HG03103 (cell line): ENCODE data around the gene EHD1.

Experiments used
- ATAC-seq: cut with Tn5 transposase; IDR thresholded peaks from one replicate; pipeline ENCODE4 v1.9.1; 2021; ENCODE audit warnings: low read depth; ENCODE audit not compliant: unreplicated experiment

EHD1 gene

GRCh38 chr11:64845129-64845775 lies 33.2 kb downstream of the EHD1 start:
- ATAC-seq, result no peak

GRCh38 chr11:64844330-64845128 lies 33.9 kb downstream of the EHD1 start, which contains the start of gene CDC42BPG:
Gene CDC42BPG (minus strand): TSS chr11:64844653. CDS start chr11:64844569, 84 bp downstream.
- ATAC-seq, result no peak

GRCh38 chr11:64843686-64844329 lies 34.6 kb downstream of the EHD1 start:
- no peak for ATAC-seq

DNA sequence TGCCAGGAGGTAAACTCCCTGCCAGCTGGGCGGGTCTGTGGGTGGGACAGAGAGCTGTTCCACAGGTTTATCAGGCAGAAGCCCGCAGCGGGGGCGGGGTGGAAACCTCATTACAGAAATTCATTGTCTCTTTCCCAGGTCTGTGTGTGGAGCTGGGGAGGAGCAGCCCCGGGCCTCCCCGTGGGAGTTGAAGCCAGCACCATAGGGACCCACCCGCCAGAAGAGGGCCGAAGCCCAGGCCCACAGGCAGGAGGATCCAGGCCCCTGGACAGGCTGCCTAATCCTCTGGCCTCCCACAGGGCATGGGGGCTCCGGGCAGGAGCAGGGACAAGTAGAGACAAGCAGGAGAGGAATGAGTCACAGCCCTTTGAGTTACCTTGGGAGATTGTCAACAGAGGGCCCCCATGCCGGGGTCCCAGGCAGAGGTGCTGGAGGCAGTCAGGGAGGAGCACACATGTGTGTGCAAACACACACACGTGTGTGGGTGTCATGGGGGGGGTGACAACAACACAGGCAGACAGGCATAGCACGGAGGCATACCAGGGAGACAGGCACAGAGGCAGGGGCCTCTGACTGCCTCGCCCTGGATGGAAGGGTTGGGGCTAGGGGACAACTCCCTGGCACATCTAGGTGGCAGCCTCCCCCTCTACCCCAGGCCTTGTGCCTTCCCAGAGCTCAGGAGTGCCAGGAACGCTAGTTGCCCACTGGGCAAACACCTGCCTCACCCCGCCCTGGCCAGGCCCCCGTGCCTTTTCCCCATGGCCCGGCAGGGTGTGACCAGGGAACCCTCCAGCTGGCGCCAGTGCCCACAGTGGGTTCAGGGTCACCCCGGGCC lies 35.4 kb downstream of the EHD1 start:
- no peak for ATAC-seq

GRCh38 chr11:64842366-64842759 lies 36.1 kb downstream of the EHD1 start:
- no peak for ATAC-seq

DNA sequence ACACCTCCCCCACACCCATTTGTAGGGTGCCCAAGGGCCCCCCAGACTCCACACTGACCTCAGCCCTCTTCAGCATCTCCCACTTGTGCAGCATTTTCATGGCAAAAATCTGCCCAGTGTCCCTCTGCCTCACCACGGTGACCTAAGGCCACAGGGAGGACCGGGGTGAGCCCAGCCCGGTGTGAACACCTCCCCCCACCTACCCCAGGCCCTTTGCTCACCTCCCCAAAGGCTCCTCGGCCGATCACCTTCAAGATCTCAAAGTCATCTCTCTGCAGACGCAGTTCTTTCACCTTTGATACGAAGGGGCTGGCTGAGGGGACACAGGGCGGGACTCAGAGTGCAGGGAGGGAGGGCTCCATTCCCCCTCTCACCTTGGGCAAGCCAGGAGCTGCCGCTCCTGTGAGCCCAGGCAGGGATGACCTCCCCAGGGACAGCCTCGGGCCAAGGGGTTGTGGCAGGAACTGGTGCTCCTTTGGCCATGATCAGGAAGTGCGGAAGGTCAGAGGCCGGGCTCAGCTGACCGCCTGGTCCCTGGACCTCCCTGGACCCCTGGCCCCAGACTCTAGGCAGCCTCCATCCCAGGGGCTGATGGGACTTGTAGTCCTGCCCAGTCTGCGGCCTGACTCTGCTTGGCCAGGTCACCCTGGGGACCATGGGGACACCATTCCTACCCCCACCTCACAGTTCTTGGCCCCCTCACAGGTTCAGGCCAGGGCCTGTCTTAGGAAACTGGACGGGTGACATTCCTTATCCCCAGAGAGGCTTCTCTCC lies 36.6 kb downstream of the EHD1 start:
- ATAC-seq, result no peak

GRCh38 chr11:64839887-64840782 lies 38.3 kb downstream of the EHD1 start:
- ATAC-seq, result no peak

- ATAC-seq, result no peak
Measured at GRCh38 chr11:64839335-64839734, 39.1 kb downstream of the EHD1 start.

DNA sequence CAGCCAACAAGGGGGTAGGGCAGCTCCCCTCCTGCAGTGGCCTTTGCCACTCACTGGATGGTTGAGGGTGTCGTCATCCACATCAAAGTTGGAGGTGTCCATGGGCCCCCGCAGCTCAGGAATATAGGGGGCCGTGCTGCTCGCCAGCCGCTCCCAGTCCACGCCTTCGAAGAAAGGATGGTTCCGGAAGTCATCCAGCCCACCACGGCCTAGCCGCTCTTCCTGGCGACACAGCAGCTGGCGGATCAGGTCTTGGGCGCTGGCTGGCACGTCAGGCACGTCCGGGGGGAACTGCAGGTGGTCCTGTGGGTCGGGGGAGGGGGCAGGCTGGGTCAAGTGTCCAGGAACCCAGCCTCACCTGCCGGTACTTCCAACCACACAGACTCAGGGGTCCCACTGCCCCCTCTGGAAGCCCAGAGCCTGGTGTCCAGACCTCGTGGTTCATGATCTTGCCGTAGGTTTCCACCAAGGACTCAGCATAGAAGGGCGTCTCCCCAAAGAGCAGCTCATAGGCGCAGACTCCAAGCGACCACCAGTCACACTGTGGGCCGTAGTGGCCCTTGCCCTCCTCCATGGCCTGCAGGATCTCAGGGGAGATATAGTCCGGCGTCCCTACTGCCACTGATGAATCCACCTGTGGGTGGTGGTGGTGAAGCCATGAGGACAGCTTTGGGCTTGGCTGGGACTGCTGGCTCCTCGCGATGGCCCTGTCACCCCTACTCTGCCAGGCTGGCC lies 39.7 kb downstream of the EHD1 start:
- no peak for ATAC-seq

GRCh38 chr11:64837887-64838351 lies 40.5 kb downstream of the EHD1 start:
- no peak for ATAC-seq

DNA sequence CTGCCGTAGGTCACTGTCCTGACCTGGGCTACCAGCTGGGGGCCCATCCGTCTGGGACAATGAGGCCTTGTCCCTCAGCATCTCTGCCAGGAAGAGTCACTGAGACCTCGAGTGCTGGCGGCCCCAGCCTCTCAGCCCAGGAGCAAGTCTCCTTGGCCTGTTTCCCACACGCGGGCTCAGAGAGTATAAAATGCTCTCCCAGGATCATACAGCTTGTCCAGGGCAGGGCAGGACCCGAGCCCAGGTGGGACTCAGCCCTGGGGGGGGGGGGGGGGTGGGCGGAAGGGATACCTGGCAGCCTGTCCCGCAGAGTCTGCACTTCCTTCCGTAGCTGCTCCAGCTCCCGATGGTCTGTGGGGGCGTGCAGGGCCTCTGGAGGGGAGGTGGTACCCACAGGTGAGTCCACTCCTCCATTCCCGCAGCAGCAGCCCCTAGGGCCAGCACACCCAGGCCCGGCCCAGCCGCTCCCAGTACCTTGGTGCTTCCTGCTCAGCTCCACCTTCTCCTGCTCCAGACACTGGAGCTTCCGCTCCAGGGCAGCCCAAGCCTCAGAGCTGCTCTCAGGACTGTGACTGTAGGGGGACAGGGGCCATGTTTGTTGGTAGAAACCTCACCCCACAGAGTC lies 41.9 kb downstream of the EHD1 start:
- ATAC-seq, result no peak

DNA sequence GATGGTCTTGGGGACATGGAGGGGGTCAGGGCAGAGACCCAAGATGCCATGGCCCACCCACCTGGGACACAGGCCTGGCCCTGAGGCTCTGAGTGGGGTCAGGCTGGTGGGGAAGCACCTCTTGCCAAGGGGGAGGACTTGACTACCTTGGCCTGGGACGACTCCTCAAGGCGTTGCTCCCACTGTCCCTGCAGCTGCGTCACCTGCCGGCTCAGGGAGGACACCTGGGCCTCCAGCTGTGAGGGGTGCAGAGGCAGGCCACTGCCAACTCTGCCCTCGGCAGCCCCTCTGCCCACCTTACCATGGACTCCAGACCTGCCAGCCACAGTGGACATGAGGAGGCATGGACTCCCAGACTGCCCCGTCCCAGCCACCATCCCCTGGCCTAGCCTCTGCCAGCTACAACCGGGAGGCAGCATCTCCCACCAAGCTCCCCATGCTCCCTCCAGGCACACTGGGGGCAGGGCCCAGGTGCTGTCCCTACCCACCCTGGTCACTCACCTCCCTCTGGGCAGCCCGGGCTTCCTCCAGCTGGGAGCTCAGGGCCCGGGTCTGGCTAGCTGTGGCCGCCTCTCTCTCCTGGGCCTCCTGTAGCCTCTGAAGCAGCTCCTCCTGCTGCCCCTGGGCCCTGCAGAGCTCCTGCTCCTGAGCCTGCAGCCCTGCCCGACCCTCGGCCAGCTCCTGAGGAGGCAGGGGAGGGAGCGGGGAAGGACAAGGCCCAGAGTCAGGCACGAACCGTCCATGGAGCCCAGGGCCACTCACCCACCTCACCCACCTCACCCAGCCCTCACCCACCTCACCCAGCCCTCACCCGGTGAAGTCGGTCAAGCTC lies 42.6 kb downstream of the EHD1 start:
- no peak for ATAC-seq

- no peak for ATAC-seq
Measured at GRCh38 chr11:64834723-64835615, 43.5 kb downstream of the EHD1 start.

- no peak for ATAC-seq
Measured at GRCh38 chr11:64834031-64834722, 44.2 kb downstream of the EHD1 start.

GRCh38 chr11:64833509-64833908 lies 44.9 kb downstream of the EHD1 start:
- no peak for ATAC-seq

GRCh38 chr11:64833198-64833502 lies 45.3 kb downstream of the EHD1 start:
- ATAC-seq, result no peak
